COLO668 (cell line): ENCODE data around the gene SAMMSON.

Source experiments
- DNase-seq: peaks from one replicate; lab custom pipeline; 2025; ENCODE audit not compliant: unreplicated experiment; lab: John Stamatoyannopoulos, UW

The SAMMSON gene

DNA sequence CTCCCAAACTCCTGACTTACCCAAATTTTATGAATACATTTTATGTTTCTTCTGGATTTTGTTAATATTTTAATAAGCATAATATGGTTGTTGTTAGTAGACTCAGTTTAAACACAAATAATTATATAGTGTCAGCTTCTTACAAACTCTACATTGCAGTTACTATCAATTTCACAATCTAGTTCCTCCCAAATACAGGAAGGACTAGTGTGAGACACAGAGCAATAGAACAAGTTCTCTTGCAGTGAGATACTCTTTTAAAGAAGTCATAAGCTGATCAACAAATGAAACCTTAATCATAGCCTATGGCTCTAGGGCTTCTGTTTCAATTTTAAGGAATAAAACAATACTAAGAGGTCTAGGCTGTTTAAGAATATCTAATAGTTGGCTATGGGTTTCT lies 86.1 kb downstream of the SAMMSON start:
- no peak for DNase-seq

DNA sequence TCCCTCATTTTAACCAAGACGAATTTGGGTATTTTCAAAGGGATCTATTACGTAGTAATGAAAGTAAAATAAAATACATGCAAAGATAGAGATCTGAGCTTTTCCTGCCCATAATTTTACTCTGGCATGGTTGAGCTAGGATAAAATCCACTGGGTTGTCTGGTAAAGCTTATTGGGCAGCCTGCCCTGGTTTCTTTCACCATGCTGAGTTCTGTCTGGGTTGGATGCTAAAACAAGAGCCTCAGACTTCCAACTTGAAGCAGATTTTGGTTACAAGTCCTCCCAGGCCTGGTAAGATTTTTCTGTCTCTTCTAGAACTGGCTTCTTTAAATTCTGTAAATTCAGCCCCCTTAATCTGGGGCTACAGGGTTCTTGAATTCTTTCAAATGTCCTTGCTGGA lies 86.8 kb downstream of the SAMMSON start:
- DNase-seq, result no peak

DNA sequence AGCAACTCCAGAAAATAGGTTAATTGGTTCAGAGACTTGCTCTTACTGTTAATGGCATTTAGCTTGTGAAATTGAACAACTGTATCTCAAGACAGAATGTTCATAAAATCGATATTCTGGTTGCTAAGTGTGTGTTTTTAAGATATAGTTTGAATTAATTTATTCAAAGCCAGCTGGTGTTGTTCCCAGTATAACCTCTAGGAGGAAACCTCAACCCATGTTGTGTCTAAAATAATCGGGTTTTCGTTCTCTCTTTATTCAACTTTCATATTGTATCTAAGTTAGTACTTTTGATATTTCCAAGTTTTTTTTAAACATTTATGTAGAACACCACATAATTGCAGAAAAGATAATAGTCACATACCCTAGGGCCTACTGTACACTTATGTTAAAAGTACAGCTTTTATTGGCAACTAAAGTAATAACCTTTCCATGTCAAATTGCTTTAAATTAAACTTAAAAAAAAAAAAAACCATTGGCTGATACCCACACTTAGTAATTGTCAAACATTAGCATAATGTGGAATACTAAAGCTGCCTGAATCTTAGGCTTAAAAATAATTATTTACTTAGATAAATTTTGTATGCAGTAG lies 90.9 kb downstream of the SAMMSON start:
- no peak for DNase-seq

DNA sequence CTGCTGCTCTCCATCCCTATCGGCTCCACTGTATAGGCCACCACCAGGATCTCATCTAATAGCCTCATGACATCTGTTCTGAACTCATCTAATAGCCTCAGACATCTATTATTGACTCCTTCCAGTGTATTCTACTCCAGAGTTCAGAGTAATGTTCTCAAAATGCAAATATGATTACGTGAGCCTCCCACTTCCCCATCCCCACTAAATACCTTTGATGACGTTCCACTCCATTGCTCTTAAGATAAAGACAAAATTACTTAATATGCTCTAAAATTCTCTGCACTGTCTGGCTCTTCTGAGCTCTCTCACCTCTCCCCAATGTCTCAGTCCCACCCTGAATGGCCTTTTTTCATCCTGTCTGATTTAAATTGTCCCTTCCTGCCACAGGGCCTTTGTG lies 94.7 kb downstream of the SAMMSON start:
- DNase-seq, result no peak

DNA sequence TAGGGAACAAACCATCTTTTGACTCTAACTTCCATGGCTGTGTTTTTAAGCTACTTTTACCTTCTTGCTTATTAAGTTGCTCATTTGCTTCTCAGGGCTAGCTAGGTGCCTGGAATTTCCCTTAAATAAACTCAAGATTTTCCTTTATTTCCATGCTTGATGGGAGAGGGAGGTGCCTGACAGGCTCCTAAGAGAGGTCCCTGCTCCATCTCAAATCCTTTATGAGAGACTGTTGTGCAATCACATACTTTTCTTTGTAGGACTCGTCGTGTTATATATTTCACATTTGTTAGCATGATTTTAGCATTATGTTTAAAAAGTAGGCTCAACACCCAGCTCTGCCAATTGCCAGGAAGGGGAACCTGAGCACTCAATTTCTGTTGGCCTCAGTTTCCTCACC lies 95.7 kb downstream of the SAMMSON start:
- no peak for DNase-seq

DNA sequence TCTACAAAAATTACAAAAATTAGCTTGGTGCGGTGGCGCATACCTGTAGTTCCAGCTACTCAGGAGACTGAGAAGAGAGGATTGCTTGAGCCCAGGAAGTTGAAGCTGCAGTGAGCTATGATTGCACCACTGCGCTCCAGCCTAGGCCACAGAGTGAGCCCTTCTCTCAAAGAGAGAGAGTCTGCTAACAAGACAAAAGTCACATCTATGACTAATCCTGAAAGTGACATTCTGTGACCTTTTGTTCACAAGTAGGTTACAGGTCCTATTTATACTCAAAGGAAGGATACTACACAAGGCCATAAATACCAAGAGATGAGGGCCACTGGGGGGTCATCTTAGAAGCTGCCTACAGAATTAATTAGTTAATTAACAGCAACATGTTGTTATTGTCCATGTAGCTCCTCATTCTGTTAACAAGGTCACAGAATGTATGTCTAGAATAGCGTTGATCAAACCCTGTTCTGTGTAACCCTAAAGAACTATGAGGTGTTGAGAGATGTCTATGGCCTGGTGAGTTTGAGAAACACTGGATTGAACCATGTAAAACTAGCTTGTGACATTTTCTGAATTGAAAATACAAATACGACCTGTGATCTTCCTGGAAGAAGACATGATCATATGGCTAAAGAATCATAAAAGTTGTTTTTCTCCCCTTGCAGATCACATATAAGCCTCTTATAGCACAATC lies 97.0 kb downstream of the SAMMSON start:
- no peak for DNase-seq

DNA sequence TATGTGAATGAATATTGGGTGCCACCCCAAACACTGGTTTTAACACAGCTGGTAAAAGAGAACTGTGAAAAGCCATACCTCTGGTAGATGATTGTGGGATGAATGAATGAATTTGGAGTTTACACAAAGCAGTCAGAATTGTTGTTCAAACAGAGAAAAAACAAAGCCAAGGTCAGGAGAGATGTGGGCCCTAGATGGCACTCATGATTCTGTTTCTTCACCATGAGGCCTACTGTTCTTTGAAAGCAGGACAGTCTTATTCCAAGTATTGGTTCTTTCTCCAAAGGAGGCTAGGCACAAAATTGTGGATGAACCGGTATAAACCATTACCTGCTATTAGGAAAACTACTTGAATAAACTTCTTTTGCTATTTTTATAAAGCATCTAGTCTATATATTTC lies 97.6 kb downstream of the SAMMSON start:
- DNase-seq, result no peak

DNA sequence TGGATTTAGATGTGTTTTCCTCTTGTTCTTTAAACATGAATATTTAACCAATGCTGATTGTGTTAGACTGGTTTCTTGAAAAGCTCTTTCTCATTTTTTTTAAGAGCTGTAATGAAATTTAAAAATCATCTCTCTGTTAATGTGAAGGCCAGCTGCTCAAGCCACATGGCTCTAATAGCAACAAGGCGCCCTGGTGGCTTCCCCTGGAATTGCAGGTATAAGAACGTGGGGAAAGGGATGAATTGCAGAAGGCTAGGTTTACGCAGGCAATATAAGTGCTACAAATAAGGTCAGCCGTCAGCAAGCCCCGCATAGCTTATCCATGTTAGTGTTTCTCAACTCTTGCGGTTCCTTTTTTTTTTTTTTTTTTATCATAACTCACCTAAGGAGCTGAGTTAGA lies 108.5 kb downstream of the SAMMSON start:
- DNase-seq, result peak; percentile 3

DNA sequence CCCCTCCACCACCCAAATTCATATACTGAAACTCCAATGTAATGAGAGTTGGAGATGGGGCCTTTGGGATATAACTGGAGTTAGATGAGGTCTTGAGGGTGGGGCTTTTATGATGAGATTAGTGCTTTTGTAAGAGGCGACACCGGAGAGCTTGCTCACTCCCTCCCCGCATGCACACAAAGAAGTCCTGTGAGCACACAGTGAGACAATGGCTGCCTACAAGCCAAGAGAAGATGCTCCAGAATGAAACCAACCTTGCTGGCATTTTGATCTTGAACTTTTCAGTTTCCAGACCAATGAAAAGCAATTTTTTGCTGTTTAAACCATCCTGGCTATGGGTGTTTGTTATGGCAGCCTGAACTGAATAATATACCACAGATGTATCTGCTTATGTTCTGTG lies 109.0 kb downstream of the SAMMSON start:
- no peak for DNase-seq

DNA sequence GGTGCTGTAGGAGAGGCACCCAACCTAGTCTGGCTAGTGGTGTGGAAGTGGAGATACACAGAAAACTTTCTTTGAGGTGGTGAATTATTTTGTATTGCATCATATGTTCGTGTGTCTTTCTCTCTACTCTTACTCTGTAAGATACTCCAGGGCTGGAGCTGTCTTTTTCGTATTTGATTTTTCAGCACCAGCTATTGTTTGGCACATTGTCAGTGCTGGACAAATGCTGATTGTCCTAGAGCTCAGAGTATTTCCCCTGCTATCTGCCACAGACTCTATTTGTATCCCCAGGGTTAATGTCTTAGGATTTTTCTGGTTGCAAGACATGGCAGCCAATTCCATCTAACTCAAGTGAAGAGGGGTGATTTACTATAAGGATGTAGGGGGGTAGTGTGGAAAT lies 110.5 kb downstream of the SAMMSON start:
- DNase-seq, result no peak

DNA sequence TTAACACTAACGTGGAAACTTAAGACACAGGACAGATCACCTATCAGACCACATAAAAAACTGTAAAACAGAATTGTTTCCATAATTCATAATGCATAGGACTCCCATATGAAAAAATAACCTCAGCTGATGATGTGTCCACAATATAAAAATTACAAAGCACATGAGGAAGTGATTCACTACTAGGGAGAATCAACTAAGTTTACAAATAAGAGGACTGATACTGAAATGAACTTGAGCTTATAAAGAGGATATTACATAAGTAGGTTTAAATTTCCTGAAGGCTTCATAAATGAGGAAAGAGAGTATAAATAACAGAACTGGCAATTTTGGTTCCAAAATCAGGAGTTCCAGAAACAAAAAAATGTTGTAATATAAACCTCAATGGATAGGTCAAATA lies 111.9 kb downstream of the SAMMSON start:
- no peak for DNase-seq

DNA sequence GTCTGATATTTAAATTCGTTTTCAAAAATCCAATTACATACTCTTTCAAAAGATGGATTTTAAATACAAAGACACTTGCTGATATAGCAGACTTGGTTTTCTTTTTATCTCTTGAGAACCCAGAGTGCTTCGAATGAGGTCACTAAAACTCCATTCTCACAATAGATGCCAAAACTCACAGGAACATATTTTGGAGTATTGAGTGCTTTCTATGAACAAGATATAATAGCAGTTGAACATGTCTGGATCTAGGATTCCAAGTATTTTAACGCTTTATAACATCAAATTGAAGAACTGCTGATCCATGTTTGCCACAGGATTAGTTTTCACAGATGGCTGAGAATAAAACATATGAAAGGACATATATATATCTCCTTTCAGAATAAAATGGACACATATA lies 113.2 kb downstream of the SAMMSON start:
- no peak for DNase-seq

DNA sequence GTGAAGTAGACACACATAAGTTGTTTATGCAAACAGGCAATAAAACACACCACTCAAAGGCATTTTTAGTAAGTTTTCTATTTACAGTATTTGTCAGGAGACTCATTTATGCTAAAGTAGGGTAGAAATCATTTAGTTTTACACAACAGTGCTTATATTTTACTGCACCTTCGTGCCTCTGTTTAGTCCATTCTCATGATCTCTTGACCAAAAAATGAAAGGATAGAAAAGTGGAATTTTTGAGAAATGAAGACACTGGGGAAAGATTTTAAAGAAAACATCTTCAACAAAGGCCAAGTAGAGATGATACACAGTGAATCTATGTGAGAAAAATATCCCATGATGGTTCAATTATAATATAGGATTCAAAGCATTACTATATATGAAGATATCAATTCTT lies 114.9 kb downstream of the SAMMSON start:
- DNase-seq, result no peak

DNA sequence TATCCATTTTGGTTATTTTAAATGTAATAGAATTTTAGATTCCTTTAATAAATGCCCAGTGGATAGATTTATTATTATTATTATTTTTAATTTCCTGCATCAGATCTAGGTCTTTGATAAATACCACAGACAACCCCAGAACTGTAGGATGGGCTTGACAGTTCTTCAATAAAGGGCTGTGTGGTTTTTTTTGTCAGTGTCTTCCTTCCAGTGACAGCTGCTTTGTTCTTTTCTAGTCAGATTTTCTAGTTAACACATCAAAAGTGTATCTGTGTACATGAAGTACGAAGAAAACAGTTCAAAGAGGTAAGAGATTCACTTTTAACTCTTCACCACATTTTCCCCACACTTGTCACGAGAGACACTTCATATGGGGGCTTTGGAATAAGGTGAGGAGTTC lies 120.3 kb downstream of the SAMMSON start:
- DNase-seq, result no peak
